ENCODE data around the gene RNF168. TPM values are rescaled to one million over a fixed set of nuclear protein-coding genes. Genes with fewer than 3 reads are reported as not detected.

The RNF168 gene
- total RNA-seq, 2 donors from 2014 or later = 37.3 to 48.4 TPM

GRCh38 chr3:196541684-196542445 is 38.3 kb upstream of the RNF168 start:
- H3K9me3 Mint-ChIP-seq = peaks cover 18% of the 10 kb centered on the region
- H3K27ac ChIP-seq (ENCODE audit: low read depth, low read length) = no peak overlapping the region
- no peak overlapping the region for H3K4me3 Mint-ChIP-seq
- H3K27ac Mint-ChIP-seq = no peak overlapping the region
- no peak overlapping the region for H3K4me3 ChIP-seq (ENCODE audit: low read length)
- peaks cover 4% of the 10 kb centered on the region for H3K9me3 ChIP-seq (ENCODE audit: control insufficient read depth, low read length)
- no peak for DNase-seq
- H3K36me3 Mint-ChIP-seq (ENCODE audit: low read depth) = no peaks in the 10 kb centered on the region
- no peak for TF ChIP-seq CTCF (conservative IDR thresholded peaks at IDR 0.05)
- no peaks in the 10 kb centered on the region for H3K36me3 ChIP-seq (ENCODE audit: control insufficient read depth, insufficient read depth, low read length)
- no peaks in the 10 kb centered on the region for H3K27me3 ChIP-seq (ENCODE audit: control insufficient read depth, insufficient read depth, low read length, poor library complexity, severe bottlenecking)
- no peaks in the 10 kb centered on the region for H3K4me1 Mint-ChIP-seq
- H3K27me3 Mint-ChIP-seq (ENCODE audit: insufficient read depth) = peaks cover 2% of the 10 kb centered on the region
- H3K4me1 ChIP-seq (ENCODE audit: control insufficient read depth, insufficient read depth, low read length) = no peaks in the 10 kb centered on the region
- WGBS, 2 experiments (ENCODE audit: insufficient coverage in 1 of 2, insufficient read length in 1 of 2) = 93 to 98% methylated on average over 2 to 5 of the region's 6 CpGs
- no peak overlapping the region for H3K9ac ChIP-seq (ENCODE audit: extremely low read depth, low read length, poor library complexity, severe bottlenecking)

DNA sequence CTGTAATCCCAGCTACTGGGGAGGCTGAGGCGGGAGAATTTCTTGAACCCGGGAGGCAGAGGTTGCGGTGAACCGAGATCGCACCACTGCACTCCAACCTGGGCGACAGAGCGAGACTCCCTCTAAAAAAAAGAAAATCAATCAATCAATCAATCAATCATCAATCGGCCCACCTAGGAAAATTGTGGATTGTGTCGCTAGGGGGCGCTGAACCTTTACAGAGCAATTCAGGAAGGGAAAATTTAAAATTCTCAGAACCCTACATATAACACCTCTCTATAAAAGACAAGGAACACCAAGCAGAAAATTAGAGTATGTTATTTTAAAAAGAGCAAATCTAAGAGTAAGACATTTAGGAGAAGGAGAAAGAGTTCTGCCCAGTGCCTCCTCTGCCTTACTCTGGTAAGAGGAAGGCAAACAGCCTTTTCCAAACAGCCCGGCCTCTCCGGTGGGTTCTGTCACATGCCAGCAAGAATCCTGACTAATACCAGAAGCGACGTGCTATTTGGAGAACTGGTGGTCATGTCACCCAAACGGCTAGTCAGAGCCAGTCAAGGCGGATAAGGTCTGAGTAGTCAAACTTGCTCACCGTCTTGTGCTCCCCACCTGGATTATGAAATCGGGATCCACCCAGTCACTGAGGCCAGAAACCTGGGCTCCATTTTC is 33.9 kb upstream of the RNF168 start:
- DNase-seq = peak; percentile 76
- Mint-ChIP-seq H3K4me3 (no peak overlapping the region), H3K36me3 (ENCODE audit: low read depth) (no peaks in the 10 kb centered on the region), H3K9me3 (peaks cover 14% of the 10 kb centered on the region), H3K27me3 (ENCODE audit: insufficient read depth) (no peaks in the 10 kb centered on the region), H3K27ac (no peak overlapping the region), H3K4me1 (no peaks in the 10 kb centered on the region)
- peak; percentile 84 for TF ChIP-seq CTCF (conservative IDR thresholded peaks at IDR 0.05)
- no peak overlapping the region for H3K4me3 ChIP-seq (ENCODE audit: low read length)
- H3K9ac ChIP-seq (ENCODE audit: extremely low read depth, low read length, poor library complexity, severe bottlenecking) = no peak overlapping the region
- no peaks in the 10 kb centered on the region for H3K4me1 ChIP-seq (ENCODE audit: control insufficient read depth, insufficient read depth, low read length)
- H3K9me3 ChIP-seq (ENCODE audit: control insufficient read depth, low read length) = peaks cover 8% of the 10 kb centered on the region
- H3K36me3 ChIP-seq (ENCODE audit: control insufficient read depth, insufficient read depth, low read length) = no peaks in the 10 kb centered on the region
- 77 to 79% methylated on average over 8 to 16 of the region's 18 CpGs for WGBS, 2 experiments (ENCODE audit: insufficient coverage in 1 of 2, insufficient read length in 1 of 2)
- H3K27ac ChIP-seq (ENCODE audit: low read depth, low read length) = no peak overlapping the region
- no peaks in the 10 kb centered on the region for H3K27me3 ChIP-seq (ENCODE audit: control insufficient read depth, insufficient read depth, low read length, poor library complexity, severe bottlenecking)

DNA sequence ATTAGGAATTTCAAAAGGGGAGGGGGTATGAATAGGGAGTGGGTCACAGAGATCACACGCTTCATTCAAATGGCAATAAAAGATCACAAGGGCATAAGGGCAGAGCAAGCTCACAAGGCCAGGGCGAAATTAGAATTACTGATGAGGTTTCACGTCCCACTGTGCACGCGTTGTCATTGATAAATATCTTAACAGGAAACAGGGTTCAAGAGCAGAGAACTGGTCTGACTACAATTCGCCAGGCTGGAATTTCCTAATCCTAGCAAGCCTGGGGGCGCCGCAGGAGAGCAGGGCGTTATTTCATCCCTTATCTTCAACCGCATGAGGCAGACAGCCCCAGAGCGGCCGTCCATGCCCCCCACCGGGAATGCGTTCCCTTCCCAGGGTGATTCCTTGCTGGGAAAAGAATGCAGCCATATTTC is 29.7 kb upstream of the RNF168 start:
- DNase-seq = peak; percentile 90
- H3K9me3 Mint-ChIP-seq = peaks cover 34% of the 10 kb centered on the region
- peaks cover 1% of the 10 kb centered on the region for H3K27me3 Mint-ChIP-seq (ENCODE audit: insufficient read depth)
- Histone ChIP-seq H3K4me3 (ENCODE audit: low read length) (peak overlapping the region; percentile 33), H3K36me3 (ENCODE audit: control insufficient read depth, insufficient read depth, low read length) (no peaks in the 10 kb centered on the region), H3K9me3 (ENCODE audit: control insufficient read depth, low read length) (peaks cover 12% of the 10 kb centered on the region), H3K27me3 (ENCODE audit: control insufficient read depth, insufficient read depth, low read length, poor library complexity, severe bottlenecking) (no peaks in the 10 kb centered on the region), H3K4me1 (ENCODE audit: control insufficient read depth, insufficient read depth, low read length) (no peaks in the 10 kb centered on the region), H3K9ac (ENCODE audit: extremely low read depth, low read length, poor library complexity, severe bottlenecking) (no peak overlapping the region), H3K27ac (ENCODE audit: low read depth, low read length) (no peak overlapping the region)
- no peak for TF ChIP-seq CTCF (conservative IDR thresholded peaks at IDR 0.05)
- no peaks in the 10 kb centered on the region for H3K4me1 Mint-ChIP-seq
- peaks cover 3% of the 10 kb centered on the region for H3K36me3 Mint-ChIP-seq (ENCODE audit: low read depth)
- WGBS, 2 experiments (ENCODE audit: insufficient coverage in 1 of 2, insufficient read length in 1 of 2) = 14 to 31% methylated on average over 11 to 14 of the region's 14 CpGs
- no peak overlapping the region for H3K4me3 Mint-ChIP-seq
- H3K27ac Mint-ChIP-seq = no peak overlapping the region
